ENCODE results near the gene C16orf74.

Gene C16orf74

GRCh38 chr16:85668676-85669424, 82.0 kb downstream of the C16orf74 start:
- no peak for DNase-seq

GRCh38 chr16:85667841-85668413, 83.0 kb downstream of the C16orf74 start:
- no peak for DNase-seq

GRCh38 chr16:85667261-85667660, 83.6 kb downstream of the C16orf74 start:
- no peak for DNase-seq

GRCh38 chr16:85665929-85666328, 85.0 kb downstream of the C16orf74 start:
- no peak for DNase-seq

GRCh38 chr16:85665373-85665740, 85.5 kb downstream of the C16orf74 start:
- DNase-seq: no peak

- no peak for DNase-seq
Measured at GRCh38 chr16:85664580-85665372, 86.1 kb downstream of the C16orf74 start.

GRCh38 chr16:85663891-85664321, 87.0 kb downstream of the C16orf74 start:
- DNase-seq: peak; percentile 33

- DNase-seq: no peak
Measured at GRCh38 chr16:85662976-85663830, 87.7 kb downstream of the C16orf74 start.

- DNase-seq: no peak
Measured at GRCh38 chr16:85662482-85662812, 88.4 kb downstream of the C16orf74 start.

GRCh38 chr16:85661740-85662481, 89.0 kb downstream of the C16orf74 start:
- no peak for DNase-seq

- no peak for DNase-seq
Measured at GRCh38 chr16:85660843-85661739, 89.8 kb downstream of the C16orf74 start.

GRCh38 chr16:85659805-85660511, 90.9 kb downstream of the C16orf74 start:
- no peak for DNase-seq

- DNase-seq: no peak
Measured at GRCh38 chr16:85659336-85659735, 91.6 kb downstream of the C16orf74 start.

GRCh38 chr16:85658504-85659326, 92.2 kb downstream of the C16orf74 start:
- DNase-seq: no peak

GRCh38 chr16:85657996-85658395, 92.9 kb downstream of the C16orf74 start:
- DNase-seq: no peak

Measured in DMS153 (cell line).